K562 (cell line): ENCODE data around the gene TMCO4.

Experiments
- BCL6 ChIP-seq: fragments of 250-450 bp; sonication (Bioruptor Pico); IDR thresholded peaks from 2 replicates; pipeline ENCODE4 v1.4.0; 2020
- ETS2 ChIP-seq: IDR thresholded peaks from 2 replicates; pipeline ENCODE4 v1.6.1; 2016; ENCODE audit warnings: borderline replicate concordance, missing genetic modification characterization, mild to moderate bottlenecking, moderate library complexity, missing compliant biosample characterization; ENCODE audit not compliant: poor library complexity, severe bottlenecking
- EZH2 ChIP-seq: IDR thresholded peaks from 2 replicates; pipeline ENCODE4 v1.6.1; 2012; ENCODE audit warnings: low read depth, mild to moderate bottlenecking, inconsistent platforms, low read length, borderline replicate concordance
- GTF2E2 ChIP-seq: fragments of 200-800 bp; sonication (Bioruptor generic); IDR thresholded peaks from 2 replicates; pipeline ENCODE4 v1.6.1; 2016; ENCODE audit warnings: missing genetic modification characterization, missing compliant biosample characterization
- NFRKB ChIP-seq: fragments of 450-650 bp; IDR thresholded peaks from 2 replicates; pipeline ENCODE4 v1.6.1; 2016; ENCODE audit warnings: low read depth
- SRSF9 ChIP-seq: fragments of 200-400 bp; formaldehyde crosslinking; IDR thresholded peaks from 2 replicates; pipeline ENCODE4 v1.6.1; 2017; ENCODE audit warnings: low read depth, low read length, borderline replicate concordance
- TF ChIP-seq, protein P1 (sequence below): sonication (generic); formaldehyde crosslinking; IDR thresholded peaks from 2 replicates; pipeline ENCODE4 v1.8.1; 2023; ENCODE audit warnings: mild to moderate bottlenecking, missing genetic modification reagents
- TF ChIP-seq, protein P2 (sequence below): fragments of 250-450 bp; sonication (Bioruptor Pico); IDR thresholded peaks from 2 replicates; pipeline ENCODE4 v1.8.0; 2021; ENCODE audit warnings: borderline replicate concordance, mild to moderate bottlenecking, moderate library complexity; ENCODE audit not compliant: poor library complexity, severe bottlenecking
- TF ChIP-seq, protein P3 (sequence below), 2 experiments: fragments of 450-650 bp in 1 of 2; sonication (generic) in 1 of 2; formaldehyde crosslinking; conservative IDR thresholded peaks; 2 replicates each; pipeline versions ENCODE4 v1.4.0 to v1.8.1; 2020 to 2022; ENCODE audit warnings: mild to moderate bottlenecking in 1 of 2, missing genetic modification reagents in 1 of 2
- TF ChIP-seq, protein P4 (sequence below): fragments of 450-650 bp; conservative IDR thresholded peaks from 2 replicates; pipeline ENCODE4 v1.6.1; 2016; ENCODE audit warnings: missing genetic modification characterization, low read depth, mild to moderate bottlenecking, control low read depth, missing compliant biosample characterization
- TF ChIP-seq, protein P5 (sequence below), 3 experiments: IDR thresholded peaks in 2 of 3; conservative IDR thresholded peaks in 1 of 3; 2 replicates each; pipeline ENCODE4 v1.5.1; 2011 to 2012; ENCODE audit warnings: low read length in 3 of 3, mild to moderate bottlenecking in 3 of 3, control low read depth in 2 of 3, improper control_type of control experiment in 1 of 3, inconsistent platforms in 1 of 3, low read depth in 1 of 3, mixed read lengths in 1 of 3, moderate library complexity in 1 of 3; ENCODE audit not compliant: insufficient read depth in 2 of 3

DNA sequence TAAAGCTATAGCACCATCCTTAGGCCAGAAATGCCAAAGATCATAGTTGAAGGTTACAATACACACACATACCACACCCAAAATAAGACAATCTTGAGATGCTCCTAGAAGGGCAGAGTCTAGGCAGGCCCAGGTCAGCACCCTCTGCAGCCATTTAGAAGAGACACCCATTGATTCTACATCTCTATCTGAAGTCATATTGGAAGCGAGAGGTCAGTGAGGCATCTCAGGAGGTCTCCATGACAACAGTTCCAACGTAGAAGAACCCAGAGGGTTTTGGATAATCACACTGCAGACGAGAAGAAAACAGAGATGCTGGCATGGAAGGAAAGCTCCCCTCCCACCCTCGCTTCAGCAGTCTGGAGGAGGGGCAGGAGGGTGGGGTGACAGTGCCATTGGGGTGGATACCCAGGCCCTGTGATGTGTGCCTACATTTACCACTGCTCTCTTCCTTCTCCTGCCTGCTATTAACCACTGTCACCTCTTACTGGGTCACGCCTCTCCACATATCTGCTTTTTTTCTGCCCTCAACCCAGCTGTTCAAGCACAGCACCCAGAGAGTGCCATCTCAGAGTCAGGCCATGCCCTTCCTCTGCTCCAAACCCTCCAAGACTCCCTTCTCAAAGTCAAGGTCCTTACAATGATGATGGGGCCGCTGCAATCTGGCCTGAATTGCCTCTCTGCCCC is 6.2 kb downstream of the TMCO4 start:
- TF ChIP-seq, protein P1, sequence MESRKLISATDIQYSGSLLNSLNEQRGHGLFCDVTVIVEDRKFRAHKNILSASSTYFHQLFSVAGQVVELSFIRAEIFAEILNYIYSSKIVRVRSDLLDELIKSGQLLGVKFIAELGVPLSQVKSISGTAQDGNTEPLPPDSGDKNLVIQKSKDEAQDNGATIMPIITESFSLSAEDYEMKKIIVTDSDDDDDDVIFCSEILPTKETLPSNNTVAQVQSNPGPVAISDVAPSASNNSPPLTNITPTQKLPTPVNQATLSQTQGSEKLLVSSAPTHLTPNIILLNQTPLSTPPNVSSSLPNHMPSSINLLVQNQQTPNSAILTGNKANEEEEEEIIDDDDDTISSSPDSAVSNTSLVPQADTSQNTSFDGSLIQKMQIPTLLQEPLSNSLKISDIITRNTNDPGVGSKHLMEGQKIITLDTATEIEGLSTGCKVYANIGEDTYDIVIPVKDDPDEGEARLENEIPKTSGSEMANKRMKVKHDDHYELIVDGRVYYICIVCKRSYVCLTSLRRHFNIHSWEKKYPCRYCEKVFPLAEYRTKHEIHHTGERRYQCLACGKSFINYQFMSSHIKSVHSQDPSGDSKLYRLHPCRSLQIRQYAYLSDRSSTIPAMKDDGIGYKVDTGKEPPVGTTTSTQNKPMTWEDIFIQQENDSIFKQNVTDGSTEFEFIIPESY = no peak
- TF ChIP-seq, protein P2, sequence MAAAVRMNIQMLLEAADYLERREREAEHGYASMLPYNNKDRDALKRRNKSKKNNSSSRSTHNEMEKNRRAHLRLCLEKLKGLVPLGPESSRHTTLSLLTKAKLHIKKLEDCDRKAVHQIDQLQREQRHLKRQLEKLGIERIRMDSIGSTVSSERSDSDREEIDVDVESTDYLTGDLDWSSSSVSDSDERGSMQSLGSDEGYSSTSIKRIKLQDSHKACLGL (CRISPR knock-in tag) = no peak
- TF ChIP-seq ETS2 (tag) (no peak), GTF2E2 (tag) (no peak), EZH2 (no peak), NFRKB (no peak), SRSF9 (no peak), BCL6 (no peak)
- TF ChIP-seq, protein P3, sequence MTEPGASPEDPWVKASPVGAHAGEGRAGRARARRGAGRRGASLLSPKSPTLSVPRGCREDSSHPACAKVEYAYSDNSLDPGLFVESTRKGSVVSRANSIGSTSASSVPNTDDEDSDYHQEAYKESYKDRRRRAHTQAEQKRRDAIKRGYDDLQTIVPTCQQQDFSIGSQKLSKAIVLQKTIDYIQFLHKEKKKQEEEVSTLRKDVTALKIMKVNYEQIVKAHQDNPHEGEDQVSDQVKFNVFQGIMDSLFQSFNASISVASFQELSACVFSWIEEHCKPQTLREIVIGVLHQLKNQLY (CRISPR knock-in tag; conservative IDR thresholded peaks at IDR 0.05) = no peak
- TF ChIP-seq, protein P4, sequence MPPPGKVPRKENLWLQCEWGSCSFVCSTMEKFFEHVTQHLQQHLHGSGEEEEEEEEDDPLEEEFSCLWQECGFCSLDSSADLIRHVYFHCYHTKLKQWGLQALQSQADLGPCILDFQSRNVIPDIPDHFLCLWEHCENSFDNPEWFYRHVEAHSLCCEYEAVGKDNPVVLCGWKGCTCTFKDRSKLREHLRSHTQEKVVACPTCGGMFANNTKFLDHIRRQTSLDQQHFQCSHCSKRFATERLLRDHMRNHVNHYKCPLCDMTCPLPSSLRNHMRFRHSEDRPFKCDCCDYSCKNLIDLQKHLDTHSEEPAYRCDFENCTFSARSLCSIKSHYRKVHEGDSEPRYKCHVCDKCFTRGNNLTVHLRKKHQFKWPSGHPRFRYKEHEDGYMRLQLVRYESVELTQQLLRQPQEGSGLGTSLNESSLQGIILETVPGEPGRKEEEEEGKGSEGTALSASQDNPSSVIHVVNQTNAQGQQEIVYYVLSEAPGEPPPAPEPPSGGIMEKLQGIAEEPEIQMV (tag) = no peak
- TF ChIP-seq, protein P5, sequence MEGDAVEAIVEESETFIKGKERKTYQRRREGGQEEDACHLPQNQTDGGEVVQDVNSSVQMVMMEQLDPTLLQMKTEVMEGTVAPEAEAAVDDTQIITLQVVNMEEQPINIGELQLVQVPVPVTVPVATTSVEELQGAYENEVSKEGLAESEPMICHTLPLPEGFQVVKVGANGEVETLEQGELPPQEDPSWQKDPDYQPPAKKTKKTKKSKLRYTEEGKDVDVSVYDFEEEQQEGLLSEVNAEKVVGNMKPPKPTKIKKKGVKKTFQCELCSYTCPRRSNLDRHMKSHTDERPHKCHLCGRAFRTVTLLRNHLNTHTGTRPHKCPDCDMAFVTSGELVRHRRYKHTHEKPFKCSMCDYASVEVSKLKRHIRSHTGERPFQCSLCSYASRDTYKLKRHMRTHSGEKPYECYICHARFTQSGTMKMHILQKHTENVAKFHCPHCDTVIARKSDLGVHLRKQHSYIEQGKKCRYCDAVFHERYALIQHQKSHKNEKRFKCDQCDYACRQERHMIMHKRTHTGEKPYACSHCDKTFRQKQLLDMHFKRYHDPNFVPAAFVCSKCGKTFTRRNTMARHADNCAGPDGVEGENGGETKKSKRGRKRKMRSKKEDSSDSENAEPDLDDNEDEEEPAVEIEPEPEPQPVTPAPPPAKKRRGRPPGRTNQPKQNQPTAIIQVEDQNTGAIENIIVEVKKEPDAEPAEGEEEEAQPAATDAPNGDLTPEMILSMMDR (IDR thresholded peaks at IDR 0.05 in 2 of 3, conservative IDR thresholded peaks at IDR 0.05 in 1 of 3; ENCODE audit: insufficient read depth in 2 of 3, low read depth in 1 of 3, low read length in 3 of 3) = no peak
